Mucosa of stomach (tissue), 1 donor: ENCODE measurements around the gene KCNE3.
A peak's percentile ranks its signal among the peaks of the same experiment; 100 is the strongest.

ENCODE experiments used
- H3K27me3 ChIP-seq: one replicate; pipeline ENCODE4 v1.7.0; 2013; ENCODE audit warnings: mild to moderate bottlenecking, low read length; ENCODE audit not compliant: control insufficient read depth, insufficient read depth
- H3K36me3 ChIP-seq: one replicate; pipeline ENCODE4 v1.7.0; 2013; ENCODE audit warnings: low read length; ENCODE audit not compliant: control insufficient read depth, insufficient read depth
- H3K4me1 ChIP-seq: one replicate; pipeline ENCODE4 v1.7.0; 2013; ENCODE audit warnings: mild to moderate bottlenecking, low read length; ENCODE audit not compliant: control insufficient read depth, insufficient read depth
- H3K4me3 ChIP-seq: one replicate; pipeline ENCODE4 v1.7.0; 2013; ENCODE audit warnings: low read length
- H3K9ac ChIP-seq: one replicate; pipeline ENCODE4 v1.7.0; 2013; ENCODE audit warnings: mild to moderate bottlenecking, low read length, moderate library complexity
- H3K9me3 ChIP-seq: one replicate; pipeline ENCODE4 v1.7.0; 2013; ENCODE audit warnings: mild to moderate bottlenecking, low read length, moderate library complexity; ENCODE audit not compliant: control insufficient read depth
- donor health status: Pancreatic carcinoma.

KCNE3 gene

DNA sequence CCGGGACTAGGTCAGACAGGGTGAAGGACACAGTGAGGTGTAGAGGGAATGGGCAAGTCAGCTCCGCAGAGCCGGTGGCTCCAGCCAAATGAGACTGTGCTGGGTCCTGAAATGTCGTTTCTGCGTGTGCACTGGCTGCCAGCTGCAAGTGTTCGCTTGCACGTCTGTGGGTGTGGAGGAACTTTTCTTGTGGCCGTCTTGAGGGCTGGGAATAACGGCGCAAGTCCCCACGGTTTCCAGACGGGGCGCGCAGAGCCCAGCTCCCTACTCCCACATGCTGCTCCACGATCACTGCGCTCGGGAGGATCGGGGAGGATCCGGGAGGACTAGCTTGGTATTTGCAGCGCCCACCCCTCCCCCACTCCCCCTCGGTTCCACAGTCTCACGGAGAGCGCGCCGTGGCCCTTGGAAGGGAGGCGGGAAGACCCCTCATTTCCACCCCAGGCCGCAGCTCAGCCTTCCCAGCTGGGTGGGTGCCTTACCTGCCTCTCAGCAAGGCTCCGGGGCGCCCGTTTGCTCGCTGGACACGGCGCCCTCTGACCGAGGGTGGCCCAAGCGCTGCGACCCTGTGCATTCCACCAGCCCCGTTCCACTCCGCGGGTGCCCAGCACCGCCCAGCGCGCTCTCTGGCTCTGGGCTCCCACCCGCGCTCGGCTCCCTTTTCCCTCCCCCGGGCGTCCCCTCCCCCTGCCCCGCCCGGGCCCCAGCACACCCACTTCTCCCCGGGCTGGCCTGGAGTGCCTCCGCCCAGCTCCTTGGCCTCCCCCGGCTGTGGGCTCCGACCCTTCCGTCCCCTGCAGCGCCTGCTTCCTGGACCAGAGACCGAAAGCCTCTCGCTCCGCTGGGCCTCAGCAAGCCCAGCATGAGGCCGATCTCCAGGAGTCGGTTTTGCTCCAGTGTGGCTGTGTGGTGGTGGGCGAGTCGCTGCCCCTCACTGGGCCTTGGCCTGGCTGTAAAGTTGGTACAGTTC lies at the start of gene KCNE3:
KCNE3 (minus strand) TSS at position 634 of the 970 bp plus-strand sequence. CDS start 9,986 bp downstream, outside the sequence.
- H3K36me3 ChIP-seq, result no peaks in the 10 kb centered on the region
- H3K9me3 ChIP-seq, result no peaks in the 10 kb centered on the region
- no peaks in the 10 kb centered on the region for H3K27me3 ChIP-seq
- H3K4me3 ChIP-seq, result peak within 1 kb of the TSS; percentile 44
- H3K4me1 ChIP-seq, result peaks cover 42% of the 10 kb centered on the region
- peak within 1 kb of the TSS; percentile 56 for H3K9ac ChIP-seq

DNA sequence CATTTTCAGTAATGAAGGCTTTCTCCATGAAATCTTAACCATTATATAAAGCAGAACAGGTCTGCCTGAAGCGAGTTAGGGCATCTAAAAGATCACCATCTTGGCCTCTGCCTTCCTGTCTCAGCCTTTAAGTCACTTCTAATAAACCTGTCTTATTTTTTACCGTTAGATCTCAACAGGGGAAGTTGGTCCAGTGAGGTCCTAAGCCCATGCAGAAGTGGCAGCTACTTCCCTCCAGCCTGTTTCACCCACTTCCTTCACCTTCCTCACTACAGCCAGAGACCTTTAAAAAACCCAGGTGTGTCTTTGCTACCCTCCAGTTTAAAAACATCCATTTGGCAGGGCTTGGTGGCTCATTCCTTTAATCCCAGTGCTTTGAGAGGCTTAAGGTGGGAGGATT lies 40.2 kb upstream of the KCNE3 start:
- H3K4me3 ChIP-seq, result no peak overlapping the region
- H3K36me3 ChIP-seq, result no peaks in the 10 kb centered on the region
- no peak overlapping the region for H3K9ac ChIP-seq
- H3K27me3 ChIP-seq, result no peaks in the 10 kb centered on the region
- H3K4me1 ChIP-seq, result peaks cover 5% of the 10 kb centered on the region
- H3K9me3 ChIP-seq, result peaks cover 3% of the 10 kb centered on the region

- Histone ChIP-seq H3K27me3 (no peaks in the 10 kb centered on the region), H3K4me3 (no peak overlapping the region), H3K9me3 (peaks cover 6% of the 10 kb centered on the region), H3K9ac (no peak overlapping the region), H3K36me3 (no peaks in the 10 kb centered on the region), H3K4me1 (peaks cover 5% of the 10 kb centered on the region)
Measured at GRCh38 chr11:74506823-74507222, 39.5 kb upstream of the KCNE3 start.

GRCh38 chr11:74505911-74506310 lies 38.6 kb upstream of the KCNE3 start:
- Histone ChIP-seq H3K4me3 (no peak overlapping the region), H3K4me1 (peaks cover 5% of the 10 kb centered on the region), H3K27me3 (no peaks in the 10 kb centered on the region), H3K9ac (no peak overlapping the region), H3K9me3 (peaks cover 6% of the 10 kb centered on the region), H3K36me3 (no peaks in the 10 kb centered on the region)

GRCh38 chr11:74504100-74504691 lies 36.8 kb upstream of the KCNE3 start:
- Histone ChIP-seq H3K9ac (no peak overlapping the region), H3K36me3 (no peaks in the 10 kb centered on the region), H3K27me3 (no peaks in the 10 kb centered on the region), H3K4me1 (peaks cover 5% of the 10 kb centered on the region), H3K4me3 (no peak overlapping the region), H3K9me3 (peaks cover 6% of the 10 kb centered on the region)

- Histone ChIP-seq H3K9ac (no peak overlapping the region), H3K27me3 (no peaks in the 10 kb centered on the region), H3K9me3 (no peaks in the 10 kb centered on the region), H3K36me3 (no peaks in the 10 kb centered on the region), H3K4me3 (no peak overlapping the region), H3K4me1 (peaks cover 7% of the 10 kb centered on the region)
Measured at GRCh38 chr11:74494916-74495315, 27.6 kb upstream of the KCNE3 start.

DNA sequence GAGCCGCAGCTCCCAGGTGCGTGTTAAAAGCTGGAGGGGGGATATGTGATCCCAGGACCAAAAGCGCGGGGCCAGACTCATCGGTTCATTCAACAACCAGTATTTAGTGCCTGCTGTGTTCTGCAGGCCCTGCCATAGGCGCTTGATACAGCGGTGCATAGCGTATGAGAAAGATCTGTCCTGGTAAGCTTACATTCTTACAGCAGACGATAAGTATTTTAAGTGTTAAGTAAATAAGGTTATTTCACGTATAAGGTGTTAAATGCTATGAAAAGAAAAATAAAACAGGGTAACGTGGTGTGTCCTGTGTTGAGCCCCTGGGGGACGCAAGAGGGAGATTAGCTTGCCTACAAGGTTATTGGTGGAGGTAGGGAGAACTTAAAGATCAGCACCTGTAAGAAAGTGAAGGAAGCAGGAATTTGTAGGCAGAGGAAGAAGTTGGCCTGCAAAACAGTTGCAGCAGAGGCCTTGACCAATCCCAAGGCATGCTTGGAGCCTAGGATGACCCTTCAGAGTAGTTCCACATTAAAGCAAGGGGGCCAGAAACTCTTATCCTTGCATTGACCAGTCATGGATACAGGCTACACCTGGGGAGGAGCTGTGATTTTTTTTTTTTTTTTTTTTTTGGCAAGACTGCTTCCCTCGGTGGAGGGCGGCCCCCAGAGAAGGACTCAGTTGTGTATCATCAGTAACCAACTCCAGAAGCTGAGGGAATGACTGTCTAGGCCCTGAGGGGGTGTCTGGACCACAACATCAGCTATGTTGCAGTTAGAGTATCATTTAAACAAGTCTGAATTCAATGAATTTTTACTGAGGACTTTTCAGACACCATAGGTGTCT lies 26.7 kb upstream of the KCNE3 start:
- no peaks in the 10 kb centered on the region for H3K27me3 ChIP-seq
- no peaks in the 10 kb centered on the region for H3K9me3 ChIP-seq
- peak overlapping the region; percentile 76 for H3K9ac ChIP-seq
- H3K4me3 ChIP-seq, result peak overlapping the region; percentile 81
- peaks cover 7% of the 10 kb centered on the region for H3K4me1 ChIP-seq
- H3K36me3 ChIP-seq, result no peaks in the 10 kb centered on the region

- Histone ChIP-seq H3K9me3 (no peaks in the 10 kb centered on the region), H3K4me1 (peaks cover 7% of the 10 kb centered on the region), H3K9ac (peak within 1 kb of the TSS; percentile 76), H3K36me3 (no peaks in the 10 kb centered on the region), H3K4me3 (peak within 1 kb of the TSS; percentile 81), H3K27me3 (no peaks in the 10 kb centered on the region)
Measured at GRCh38 chr11:74492974-74493790, 25.8 kb upstream of the KCNE3 start, which contains the start of gene LIPT2. Gene LIPT2, minus strand, starts transcription at chr11:74493724. Its CDS starts 21 bp downstream, at chr11:74493703.

- Histone ChIP-seq H3K27me3 (no peaks in the 10 kb centered on the region), H3K9ac (no peak overlapping the region), H3K4me1 (peaks cover 7% of the 10 kb centered on the region), H3K4me3 (no peak overlapping the region), H3K36me3 (no peaks in the 10 kb centered on the region), H3K9me3 (no peaks in the 10 kb centered on the region)
Measured at GRCh38 chr11:74492084-74492483, 24.7 kb upstream of the KCNE3 start.

DNA sequence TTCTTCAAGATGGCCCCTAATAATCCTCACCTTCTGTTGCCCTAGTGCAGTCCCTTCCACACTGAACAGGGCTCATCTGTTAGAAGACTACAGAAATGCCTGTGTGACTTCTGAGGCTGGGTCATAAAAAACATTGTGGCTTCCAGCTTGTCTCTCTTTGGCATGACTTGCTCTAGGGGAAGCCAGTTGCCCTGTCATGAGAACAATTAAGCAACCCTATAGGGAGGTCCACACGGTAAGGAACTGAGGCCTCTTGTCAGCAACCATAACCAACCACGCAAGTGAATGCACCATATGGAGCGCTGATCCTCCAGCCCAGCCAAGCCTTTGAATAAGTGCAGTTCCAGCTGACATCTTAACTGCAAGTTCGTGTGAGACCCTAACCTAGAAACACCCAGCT lies 23.6 kb upstream of the KCNE3 start:
- H3K4me3 ChIP-seq, result no peak overlapping the region
- no peaks in the 10 kb centered on the region for H3K36me3 ChIP-seq
- H3K4me1 ChIP-seq, result peaks cover 7% of the 10 kb centered on the region
- H3K27me3 ChIP-seq, result no peaks in the 10 kb centered on the region
- no peaks in the 10 kb centered on the region for H3K9me3 ChIP-seq
- H3K9ac ChIP-seq, result no peak overlapping the region

- Histone ChIP-seq H3K9me3 (no peaks in the 10 kb centered on the region), H3K27me3 (no peaks in the 10 kb centered on the region), H3K9ac (no peak overlapping the region), H3K4me3 (no peak overlapping the region), H3K4me1 (no peaks in the 10 kb centered on the region), H3K36me3 (no peaks in the 10 kb centered on the region)
Measured at GRCh38 chr11:74487875-74488274, 20.5 kb upstream of the KCNE3 start.
